H1 (cell line): ENCODE results near the gene NOL4L.

ENCODE experiments used
- HDAC2 ChIP-seq, 2 experiments: fragments of 300-600 bp in 1 of 2; sonication (generic) in 1 of 2; IDR thresholded peaks; 2 replicates each; pipeline ENCODE4 v1.6.1; 2011 to 2012; ENCODE audit warnings: low read depth in 2 of 2, low read length in 2 of 2, mild to moderate bottlenecking in 2 of 2, moderate library complexity in 2 of 2, borderline replicate concordance in 1 of 2, inconsistent platforms in 1 of 2
- SUZ12 ChIP-seq: fragments of 200-600 bp; sonication (generic); IDR thresholded peaks from 2 replicates; pipeline ENCODE4 v1.6.1; 2012; ENCODE audit warnings: mild to moderate bottlenecking, inconsistent platforms, low read length, moderate library complexity, mixed read lengths
- TAF1 ChIP-seq: IDR thresholded peaks from 2 replicates; pipeline ENCODE4 v1.6.1; 2011; ENCODE audit warnings: mild to moderate bottlenecking, low read depth, low read length
- ZNF274 ChIP-seq: IDR thresholded peaks from 2 replicates; pipeline ENCODE4 v1.7.0; 2012; ENCODE audit warnings: low read length, borderline replicate concordance; ENCODE audit errors: extremely low read depth

DNA sequence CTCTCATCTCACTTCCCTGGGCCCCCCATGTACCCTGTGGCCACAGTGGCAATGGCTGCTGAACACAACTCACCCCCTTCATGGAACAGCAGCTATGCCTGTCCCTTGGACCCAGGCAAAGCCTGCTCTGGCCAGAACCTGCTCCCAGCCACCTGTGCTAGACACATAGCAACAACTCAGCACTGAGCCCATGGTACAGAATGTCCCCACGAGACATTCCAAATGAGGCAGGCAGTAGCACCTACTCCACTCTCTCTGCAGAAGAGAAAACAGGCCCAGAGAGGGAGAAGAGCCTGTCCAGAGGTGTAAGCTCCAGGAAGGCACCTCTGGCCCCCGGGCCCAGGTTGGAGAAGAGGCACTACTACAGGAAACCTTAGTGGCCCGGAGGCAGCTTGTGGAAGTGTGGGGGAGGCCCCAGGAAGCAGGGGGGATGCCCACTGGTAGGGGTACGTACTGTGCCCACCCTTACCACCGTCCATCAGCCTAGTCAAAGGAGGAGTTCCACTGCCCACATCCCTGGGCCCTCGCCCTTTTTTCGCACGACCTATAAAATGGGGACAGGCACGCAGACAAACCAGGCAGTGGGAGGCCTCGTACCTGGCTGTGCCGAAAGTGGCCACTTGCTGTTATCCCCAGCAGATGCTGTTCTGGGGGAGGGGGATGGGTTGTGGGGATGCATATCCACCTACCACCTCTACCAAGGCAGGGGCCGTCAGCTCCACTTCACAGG lies 129.8 kb downstream of the NOL4L start:
- TF ChIP-seq HDAC2 (IDR thresholded peaks at IDR 0.05; ENCODE audit: borderline replicate concordance in 1 of 2, low read depth in 2 of 2, low read length in 2 of 2) (no peak), TAF1 (no peak), SUZ12 (no peak), ZNF274 (no peak)
